Endodermal cell (in vitro differentiated cells): ENCODE results near the gene OR2AE1. TPM values are rescaled to one million over a fixed set of nuclear protein-coding genes. Genes with fewer than 3 reads are reported as not detected.

Source experiments
- DNase-seq: peaks from one replicate; pipeline ENCODE4 v3.0.0-alpha.2; 2017
- H3K27ac ChIP-seq: 2 replicates; pipeline ENCODE4 v1.5.1; 2013; ENCODE audit warnings: mild to moderate bottlenecking, low read depth, low read length, moderate library complexity
- H3K27me3 ChIP-seq: 2 replicates; pipeline ENCODE4 v1.6.1; 2013; ENCODE audit warnings: mild to moderate bottlenecking, low read length, moderate library complexity; ENCODE audit not compliant: insufficient read depth, control insufficient read depth, poor library complexity, severe bottlenecking
- H3K36me3 ChIP-seq: 2 replicates; pipeline ENCODE4 v1.7.0; 2013; ENCODE audit warnings: mild to moderate bottlenecking, low read length, moderate library complexity; ENCODE audit not compliant: control insufficient read depth, insufficient read depth
- H3K4me1 ChIP-seq: one replicate; pipeline ENCODE4 v1.7.0; 2013; ENCODE audit warnings: low read length; ENCODE audit not compliant: control insufficient read depth, insufficient read depth
- H3K4me3 ChIP-seq: 2 replicates; pipeline ENCODE4 v1.5.1; 2013; ENCODE audit warnings: mild to moderate bottlenecking, low read length, moderate library complexity
- H3K9ac ChIP-seq: 2 replicates; pipeline ENCODE4 v1.6.1; 2013; ENCODE audit warnings: mild to moderate bottlenecking, low read length, moderate library complexity; ENCODE audit not compliant: poor library complexity, severe bottlenecking; ENCODE audit errors: extremely low read depth
- H3K9me3 ChIP-seq: 2 replicates; pipeline ENCODE4 v1.6.1; 2013; ENCODE audit warnings: mild to moderate bottlenecking, low read length, moderate library complexity; ENCODE audit not compliant: control insufficient read depth
- H3K27ac Mint-ChIP-seq: 2 replicates; pipeline ENCODE4 v1.8.0; 2020; ENCODE audit warnings: mixed read lengths
- H3K27me3 Mint-ChIP-seq: 2 replicates; pipeline ENCODE4 v1.8.0; 2021; ENCODE audit warnings: mild to moderate bottlenecking, mixed read lengths; ENCODE audit not compliant: insufficient read depth
- H3K36me3 Mint-ChIP-seq: 2 replicates; pipeline ENCODE4 v1.8.0; 2020; ENCODE audit warnings: low read depth, mixed read lengths
- H3K4me1 Mint-ChIP-seq: 2 replicates; pipeline ENCODE4 v1.8.0; 2020; ENCODE audit warnings: mixed read lengths
- H3K4me3 Mint-ChIP-seq: 2 replicates; pipeline ENCODE4 v1.8.0; 2020; ENCODE audit warnings: mild to moderate bottlenecking, moderate library complexity, mixed read lengths
- H3K9me3 Mint-ChIP-seq: 2 replicates; pipeline ENCODE4 v1.8.0; 2020; ENCODE audit warnings: mild to moderate bottlenecking, mixed read lengths
- CTCF ChIP-seq: fragments of 200-600 bp; sonication (generic); conservative IDR thresholded peaks from 2 replicates; pipeline ENCODE4 v1.5.0; 2021; ENCODE audit warnings: antibody characterized with exemption, mild to moderate bottlenecking
- WGBS, 2 experiments: methylation state at CpG; one replicate each; pipeline versions ENCODE4 v1.1.5 to v1.1.7; 2013; ENCODE audit warnings: missing lambda C conversion rate in 2 of 2, mixed read lengths in 1 of 2; ENCODE audit not compliant: insufficient coverage in 1 of 2, insufficient read length in 1 of 2; 5-methylcytosine and 5-hydroxymethylcytosine counted together
- total RNA-seq, 2 donors: library from RNA; stranded (reverse); fragmentation: NEBNext Ultra II Directional in 1 of 2; extraction: Animal tissue kit (Norgen Biotek cat#: 25700) in 1 of 2; gene quantifications; 2 replicates in 1 of 2; 3 replicates in 1 of 2; pipeline ENCODE4 v1.2.1, GENCODE V29; 2021

OR2AE1 gene
- total RNA-seq, 2 donors from 2014 or later, result not detected

GRCh38 chr7:99898836-99899235 lies 22.0 kb upstream of the OR2AE1 start:
- no peak overlapping the region for H3K27ac Mint-ChIP-seq
- peaks cover 3% of the 10 kb centered on the region for H3K4me1 Mint-ChIP-seq
- no peaks in the 10 kb centered on the region for H3K9me3 Mint-ChIP-seq
- H3K4me3 Mint-ChIP-seq, result no peak overlapping the region
- H3K27me3 ChIP-seq, result no peaks in the 10 kb centered on the region
- no peak for TF ChIP-seq CTCF
- no peak for DNase-seq
- WGBS, 2 experiments, result 90% methylated on average over 2 to 3 of the region's 3 CpGs
- H3K27ac ChIP-seq, result no peak overlapping the region
- H3K27me3 Mint-ChIP-seq, result no peaks in the 10 kb centered on the region
- peaks cover 37% of the 10 kb centered on the region for H3K36me3 ChIP-seq
- no peak overlapping the region for H3K9ac ChIP-seq
- H3K9me3 ChIP-seq, result no peaks in the 10 kb centered on the region
- peaks cover 37% of the 10 kb centered on the region for H3K36me3 Mint-ChIP-seq
- no peak overlapping the region for H3K4me3 ChIP-seq
- no peaks in the 10 kb centered on the region for H3K4me1 ChIP-seq

DNA sequence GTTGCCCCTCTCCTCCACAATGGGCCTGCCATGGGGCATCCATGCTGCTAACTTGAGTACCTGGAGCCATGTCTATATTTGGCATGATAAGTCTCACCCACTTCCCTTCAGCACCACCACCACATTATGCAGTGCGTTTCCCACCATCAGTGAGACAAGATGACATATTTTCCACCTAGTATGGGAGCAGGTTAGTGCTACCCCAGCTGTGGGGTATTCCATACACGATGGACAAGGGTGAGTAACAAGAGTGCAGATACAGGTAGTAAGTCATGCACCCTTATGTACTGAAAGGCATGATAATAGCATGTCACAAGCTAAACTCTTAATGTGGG lies 21.2 kb upstream of the OR2AE1 start:
- peaks cover 29% of the 10 kb centered on the region for H3K36me3 ChIP-seq
- H3K27ac ChIP-seq, result no peak overlapping the region
- H3K4me1 ChIP-seq, result no peaks in the 10 kb centered on the region
- Mint-ChIP-seq H3K4me3 (no peak overlapping the region), H3K4me1 (peaks cover 3% of the 10 kb centered on the region), H3K36me3 (peaks cover 29% of the 10 kb centered on the region), H3K27me3 (no peaks in the 10 kb centered on the region), H3K9me3 (no peaks in the 10 kb centered on the region), H3K27ac (no peak overlapping the region)
- WGBS, 2 experiments, result 88 to 93% methylated on average over 2 of the region's 2 CpGs
- no peak overlapping the region for H3K9ac ChIP-seq
- H3K4me3 ChIP-seq, result no peak overlapping the region
- TF ChIP-seq CTCF, result no peak
- H3K27me3 ChIP-seq, result no peaks in the 10 kb centered on the region
- H3K9me3 ChIP-seq, result no peaks in the 10 kb centered on the region
- DNase-seq, result no peak

GRCh38 chr7:99897322-99898022 lies 20.6 kb upstream of the OR2AE1 start:
- no peak for TF ChIP-seq CTCF
- Mint-ChIP-seq H3K4me1 (peaks cover 3% of the 10 kb centered on the region), H3K27ac (no peak overlapping the region), H3K27me3 (no peaks in the 10 kb centered on the region), H3K9me3 (no peaks in the 10 kb centered on the region), H3K4me3 (no peak overlapping the region), H3K36me3 (peaks cover 24% of the 10 kb centered on the region)
- Histone ChIP-seq H3K9me3 (no peaks in the 10 kb centered on the region), H3K27me3 (no peaks in the 10 kb centered on the region), H3K36me3 (peaks cover 24% of the 10 kb centered on the region), H3K4me3 (no peak overlapping the region), H3K4me1 (no peaks in the 10 kb centered on the region), H3K9ac (no peak overlapping the region), H3K27ac (no peak overlapping the region)
- no peak for DNase-seq
- WGBS, 2 experiments, result 94 to 96% methylated on average over 4 to 5 of the region's 6 CpGs
